Measurements from ENCODE around the gene CNR2.
"Not testable (repeated sequence)": the region's sequence is repeated elsewhere in the genome, so short reads cannot be mapped to it uniquely, and the experiment has no call there.

Gene CNR2

DNA sequence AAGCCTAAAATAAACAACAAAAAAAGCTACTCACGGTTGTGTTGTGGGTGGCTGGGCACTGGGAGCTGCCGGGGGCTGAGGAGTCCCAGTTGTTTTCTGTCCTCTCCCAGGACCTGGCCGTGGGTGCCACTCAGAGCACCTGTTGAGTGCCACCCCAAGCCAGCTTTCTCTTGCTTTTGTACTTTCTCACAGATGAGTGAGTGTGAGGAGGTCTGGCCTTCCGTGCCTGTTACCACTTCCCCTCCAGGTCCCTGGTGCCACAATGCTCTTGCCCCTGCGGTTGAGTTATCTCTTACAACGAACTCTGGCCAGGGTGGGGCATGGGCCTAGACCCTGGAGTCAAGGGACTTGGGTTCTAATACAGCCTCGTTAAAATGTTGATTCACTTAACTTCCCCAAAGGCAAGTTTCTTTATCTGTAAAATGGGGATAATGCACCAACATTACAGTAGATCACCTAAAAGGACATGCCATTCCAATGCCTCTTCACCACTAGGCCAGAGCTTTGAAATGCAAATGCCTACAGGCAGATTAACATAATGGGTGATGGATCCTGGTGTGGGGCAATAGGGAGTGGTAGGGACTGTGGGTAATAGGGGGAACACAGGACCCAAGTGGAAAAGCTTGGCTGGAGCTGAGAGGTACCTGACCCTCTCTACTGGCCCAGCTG, at the start of gene CNR2:
Gene CNR2, minus strand, starts transcription at position 151 of the 669 bp plus-strand sequence. CDS start 37,745 bp downstream, outside the sequence.
- FAIRE-seq: no peak

GRCh38 chr1:23960291-23961020, 47.3 kb upstream of the CNR2 start:
- FAIRE-seq: peak; percentile 82

- peak; percentile 94 for FAIRE-seq
These were observed 46.5 kb upstream of the CNR2 start, which contains the start of gene PNRC2 for GRCh38 chr1:23959461-23960290. TSS of gene PNRC2 (plus strand) at chr1:23959828. CDS start at chr1:23961458, 1,630 bp downstream.

GRCh38 chr1:23958810-23959460, 45.8 kb upstream of the CNR2 start:
- peak; percentile 98 for FAIRE-seq

- not testable (repeated sequence) for FAIRE-seq
These were observed 45.1 kb upstream of the CNR2 start for GRCh38 chr1:23958040-23958809.

- FAIRE-seq: no peak
These were observed 43.9 kb upstream of the CNR2 start for GRCh38 chr1:23957096-23957495.

- FAIRE-seq: no peak
These were observed 39.9 kb upstream of the CNR2 start for GRCh38 chr1:23953020-23953419.

- FAIRE-seq: no peak
These were observed 34.2 kb upstream of the CNR2 start for GRCh38 chr1:23947366-23947765.

GRCh38 chr1:23936481-23937176, 23.5 kb upstream of the CNR2 start:
- FAIRE-seq: no peak

DNA sequence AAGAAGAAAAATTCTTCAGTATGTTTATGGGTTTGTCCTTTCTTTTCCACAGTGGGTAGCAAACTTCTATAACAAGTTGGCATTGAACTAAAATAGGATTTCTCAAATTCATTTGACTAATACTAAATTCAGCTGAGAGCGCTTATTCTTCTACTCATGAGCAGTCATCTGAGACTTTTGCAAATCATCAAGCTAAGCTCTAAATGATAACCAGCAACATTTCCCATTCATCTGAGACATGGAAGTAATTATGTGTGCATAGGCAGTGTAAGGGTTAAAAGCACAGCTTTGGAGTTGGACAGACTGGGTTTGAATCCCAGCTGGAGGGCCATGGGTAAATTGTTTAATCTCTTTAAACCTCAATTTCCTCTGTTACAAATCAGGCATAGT, 18.3 kb upstream of the CNR2 start:
- peak; percentile 25 for FAIRE-seq

DNA sequence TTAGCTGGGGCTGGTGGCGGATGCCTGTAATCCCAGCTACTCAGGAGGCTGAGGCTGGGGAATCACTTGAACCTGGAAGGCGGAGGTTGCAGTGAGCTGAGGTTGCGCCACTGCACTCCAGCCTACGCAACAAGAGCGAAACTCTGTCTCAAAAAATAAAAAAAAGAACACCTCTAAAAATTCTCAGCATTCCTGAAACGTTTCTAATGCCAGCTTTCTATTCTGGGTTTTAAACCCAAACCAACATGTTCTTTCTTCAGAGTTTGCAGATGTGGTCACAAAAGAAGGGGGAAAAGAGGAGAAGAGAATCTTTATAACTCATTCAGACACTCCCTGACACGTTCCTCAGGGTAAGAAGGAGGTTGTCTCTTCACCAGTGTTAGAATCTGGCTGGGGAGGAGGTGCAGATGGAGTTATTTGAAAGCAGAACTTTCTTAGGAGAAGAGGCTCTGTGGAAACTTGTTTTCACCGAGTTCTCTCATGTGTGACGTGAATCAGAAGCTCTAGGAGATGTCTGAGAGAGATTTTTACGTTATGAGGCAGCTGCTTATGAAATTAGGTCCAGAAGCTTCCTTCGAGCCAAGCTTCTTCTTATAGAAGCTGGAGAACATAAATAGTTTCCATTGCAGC, 17.8 kb upstream of the CNR2 start:
- peak; percentile 77 for FAIRE-seq

GRCh38 chr1:23930270-23930669, 17.1 kb upstream of the CNR2 start:
- FAIRE-seq: no peak

- no peak for FAIRE-seq
These were observed 15.6 kb upstream of the CNR2 start for GRCh38 chr1:23928789-23929188.

DNA sequence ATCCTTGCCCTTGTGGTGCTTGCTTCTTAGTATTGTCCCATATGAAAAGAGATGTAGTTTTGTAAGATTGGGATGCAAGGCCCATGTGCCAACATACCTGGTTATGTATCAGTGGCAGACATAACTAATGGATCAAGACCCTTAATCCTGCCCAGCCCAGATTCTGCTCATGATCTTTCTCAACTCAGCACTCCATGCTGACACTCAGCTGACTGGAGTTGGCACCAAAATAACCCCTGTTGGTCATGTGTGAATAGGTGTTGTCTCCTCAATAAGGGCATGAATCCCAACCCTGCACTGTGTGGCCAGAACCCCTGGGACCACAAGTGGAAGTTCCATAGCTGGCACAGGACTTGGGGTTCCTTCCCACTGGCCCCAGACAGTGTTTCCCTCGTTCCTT, 13.9 kb upstream of the CNR2 start:
- no peak for FAIRE-seq

DNA sequence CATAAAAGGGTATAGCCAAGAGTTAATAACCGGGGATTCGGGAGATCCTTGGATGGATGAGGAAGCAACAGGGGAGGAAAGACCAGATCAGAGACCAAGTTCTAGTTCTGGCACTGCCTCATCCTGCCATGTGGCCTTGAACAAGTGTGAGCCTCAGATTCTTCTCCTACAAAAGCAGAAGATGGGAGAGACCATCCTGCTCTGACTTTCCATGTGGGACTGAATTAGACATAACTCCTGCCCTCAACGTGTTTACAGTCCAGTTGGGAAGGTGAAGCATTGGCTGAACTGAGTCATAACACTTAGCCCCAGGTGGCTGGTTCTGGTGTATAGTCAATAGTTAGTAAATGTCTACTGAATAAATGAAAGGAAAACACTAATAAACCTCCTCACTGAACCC, 12.1 kb upstream of the CNR2 start:
- no peak for FAIRE-seq

- FAIRE-seq: no peak
These were observed 11.4 kb upstream of the CNR2 start for GRCh38 chr1:23924601-23925000.

GRCh38 chr1:23923592-23924499, 10.7 kb upstream of the CNR2 start:
- FAIRE-seq: no peak

DNA sequence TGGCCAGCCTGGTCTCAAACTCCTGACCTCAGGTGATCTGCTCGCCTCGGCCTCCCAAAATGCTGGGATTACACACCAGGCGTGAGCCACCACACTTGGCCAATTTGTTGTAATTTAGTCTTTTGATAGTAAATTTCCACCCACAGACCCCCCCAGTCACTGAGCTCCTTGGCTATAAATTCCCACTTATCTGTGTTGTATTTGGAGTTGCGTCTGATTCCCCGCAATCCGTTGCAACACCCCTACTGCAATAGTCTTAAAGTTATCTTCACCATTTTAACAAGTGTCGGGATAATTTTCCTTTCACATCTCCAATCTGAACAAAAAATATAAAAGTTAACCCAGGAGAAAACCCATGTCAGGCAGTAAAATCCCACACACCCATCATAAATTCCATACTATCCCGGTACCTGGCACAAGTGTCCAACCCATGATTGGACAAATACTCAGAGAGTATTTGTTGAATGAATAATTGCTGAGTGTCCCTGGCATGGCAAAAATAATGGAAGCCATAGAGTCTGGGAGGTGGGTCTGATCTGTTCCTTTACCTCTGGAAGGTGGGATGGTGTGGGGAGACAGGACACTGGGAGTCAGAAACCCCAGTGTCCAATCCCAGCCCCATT, 9.3 kb upstream of the CNR2 start:
- no peak for FAIRE-seq
